WTC11 (cell line): ENCODE data around the gene C3orf33. TPM values are rescaled to one million over a fixed set of nuclear protein-coding genes. Genes with fewer than 3 reads are reported as not detected.

Source experiments
- ATAC-seq: fragments of 200-7000 bp; cut with Tn5 transposase; 2 replicates; pipeline ENCODE4 v1.10.0; 2021; ENCODE audit warnings: mild to moderate bottlenecking, moderate library complexity
- CTCF ChIA-PET: fragments of 300-600 bp; sonication (Branson Sonifier 250); formaldehyde crosslinking; loops from one replicate; lab custom pipeline; 2021; ENCODE audit warnings: antibody characterized with exemption; lab: Charles Lee
- POLR2A ChIA-PET: fragments of 350-600 bp; sonication (Branson Sonifier 250); formaldehyde crosslinking; loops from one replicate; lab custom pipeline; 2021; ENCODE audit warnings: antibody characterized with exemption; lab: Charles Lee
- DNase-seq: peaks from one replicate; pipeline ENCODE4 v3.0.0; 2021; ENCODE audit warnings: low spot score
- H3K27ac Mint-ChIP-seq: 2 replicates; pipeline ENCODE4 v1.8.0; 2021; ENCODE audit warnings: mixed read lengths
- H3K27me3 Mint-ChIP-seq: 2 replicates; pipeline ENCODE4 v1.8.0; 2021; ENCODE audit warnings: low read depth, mild to moderate bottlenecking, moderate library complexity, mixed read lengths
- H3K36me3 Mint-ChIP-seq: 2 replicates; pipeline ENCODE4 v1.8.0; 2021; ENCODE audit warnings: mixed read lengths
- H3K4me1 Mint-ChIP-seq: 2 replicates; pipeline ENCODE4 v1.8.0; 2022; ENCODE audit warnings: mixed read lengths
- H3K4me3 Mint-ChIP-seq: 2 replicates; pipeline ENCODE4 v1.8.0; 2021; ENCODE audit warnings: mild to moderate bottlenecking, moderate library complexity, mixed read lengths
- H3K9me3 Mint-ChIP-seq: 2 replicates; pipeline ENCODE4 v1.8.0; 2021; ENCODE audit warnings: mixed read lengths
- CREB1 ChIP-seq: sonication (generic); formaldehyde crosslinking; IDR thresholded peaks from 2 replicates; pipeline ENCODE4 v1.8.0; 2023; ENCODE audit warnings: mild to moderate bottlenecking, missing genetic modification reagents
- ERG ChIP-seq: fragments of 250-450 bp; sonication (Bioruptor Pico); IDR thresholded peaks from 2 replicates; pipeline ENCODE4 v1.8.0; 2021; ENCODE audit warnings: mild to moderate bottlenecking
- FOXK1 ChIP-seq: sonication (generic); formaldehyde crosslinking; IDR thresholded peaks from 2 replicates; pipeline ENCODE4 v1.8.0; 2022; ENCODE audit warnings: mild to moderate bottlenecking, moderate library complexity, missing genetic modification reagents
- FOXP1 ChIP-seq: sonication (generic); formaldehyde crosslinking; IDR thresholded peaks from 2 replicates; pipeline ENCODE4 v1.8.0; 2022; ENCODE audit warnings: missing genetic modification reagents, mild to moderate bottlenecking, moderate library complexity, borderline replicate concordance
- FOXP4 ChIP-seq: sonication (generic); formaldehyde crosslinking; IDR thresholded peaks from 2 replicates; pipeline ENCODE4 v1.8.0; 2022; ENCODE audit warnings: mild to moderate bottlenecking, missing genetic modification reagents
- GABPB1 ChIP-seq: sonication (generic); formaldehyde crosslinking; IDR thresholded peaks from 2 replicates; pipeline ENCODE4 v1.8.1; 2023; ENCODE audit warnings: mild to moderate bottlenecking, missing genetic modification reagents
- HMGA2 ChIP-seq: fragments of 250-450 bp; sonication (Bioruptor Pico); IDR thresholded peaks from 2 replicates; pipeline ENCODE4 v1.4.0; 2021; ENCODE audit warnings: mild to moderate bottlenecking, moderate library complexity
- MAX ChIP-seq: sonication (generic); formaldehyde crosslinking; IDR thresholded peaks from 2 replicates; pipeline ENCODE4 v1.8.0; 2022; ENCODE audit warnings: mild to moderate bottlenecking, missing genetic modification reagents
- MYBL2 ChIP-seq: sonication (generic); formaldehyde crosslinking; IDR thresholded peaks from 2 replicates; pipeline ENCODE4 v1.8.1; 2023; ENCODE audit warnings: mild to moderate bottlenecking, moderate library complexity, missing genetic modification reagents
- NFYB ChIP-seq: sonication (generic); formaldehyde crosslinking; conservative IDR thresholded peaks from 2 replicates; pipeline ENCODE4 v1.8.0; 2022; ENCODE audit warnings: low read depth, missing genetic modification reagents
- TEAD4 ChIP-seq: sonication (generic); formaldehyde crosslinking; IDR thresholded peaks from 2 replicates; pipeline ENCODE4 v1.8.0; 2022; ENCODE audit warnings: mild to moderate bottlenecking, missing genetic modification reagents
- USF2 ChIP-seq: sonication (generic); formaldehyde crosslinking; IDR thresholded peaks from 2 replicates; pipeline ENCODE4 v1.8.1; 2023; ENCODE audit warnings: mild to moderate bottlenecking, missing genetic modification reagents, moderate library complexity
- ZNF121 ChIP-seq: sonication (generic); formaldehyde crosslinking; IDR thresholded peaks from 2 replicates; pipeline ENCODE4 v1.8.0; 2023; ENCODE audit warnings: missing genetic modification reagents
- ZNF232 ChIP-seq: sonication (generic); formaldehyde crosslinking; IDR thresholded peaks from 2 replicates; pipeline ENCODE4 v1.8.0; 2022; ENCODE audit warnings: mild to moderate bottlenecking, missing genetic modification reagents
- total RNA-seq: library from RNA; stranded (reverse); gene quantifications from 3 replicates; pipeline ENCODE4 v1.2.3, GENCODE V29; 2021
- TF ChIP-seq, protein P1 (sequence below): sonication (generic); formaldehyde crosslinking; IDR thresholded peaks from 2 replicates; pipeline ENCODE4 v1.8.0; 2023; ENCODE audit warnings: mild to moderate bottlenecking, missing genetic modification reagents
- TF ChIP-seq, protein P2 (sequence below): sonication (generic); formaldehyde crosslinking; IDR thresholded peaks from 2 replicates; pipeline ENCODE4 v1.8.0; 2022; ENCODE audit warnings: missing genetic modification reagents

C3orf33 gene
- total RNA-seq, 1 experiment from 2014 or later: 2.8 TPM

DNA sequence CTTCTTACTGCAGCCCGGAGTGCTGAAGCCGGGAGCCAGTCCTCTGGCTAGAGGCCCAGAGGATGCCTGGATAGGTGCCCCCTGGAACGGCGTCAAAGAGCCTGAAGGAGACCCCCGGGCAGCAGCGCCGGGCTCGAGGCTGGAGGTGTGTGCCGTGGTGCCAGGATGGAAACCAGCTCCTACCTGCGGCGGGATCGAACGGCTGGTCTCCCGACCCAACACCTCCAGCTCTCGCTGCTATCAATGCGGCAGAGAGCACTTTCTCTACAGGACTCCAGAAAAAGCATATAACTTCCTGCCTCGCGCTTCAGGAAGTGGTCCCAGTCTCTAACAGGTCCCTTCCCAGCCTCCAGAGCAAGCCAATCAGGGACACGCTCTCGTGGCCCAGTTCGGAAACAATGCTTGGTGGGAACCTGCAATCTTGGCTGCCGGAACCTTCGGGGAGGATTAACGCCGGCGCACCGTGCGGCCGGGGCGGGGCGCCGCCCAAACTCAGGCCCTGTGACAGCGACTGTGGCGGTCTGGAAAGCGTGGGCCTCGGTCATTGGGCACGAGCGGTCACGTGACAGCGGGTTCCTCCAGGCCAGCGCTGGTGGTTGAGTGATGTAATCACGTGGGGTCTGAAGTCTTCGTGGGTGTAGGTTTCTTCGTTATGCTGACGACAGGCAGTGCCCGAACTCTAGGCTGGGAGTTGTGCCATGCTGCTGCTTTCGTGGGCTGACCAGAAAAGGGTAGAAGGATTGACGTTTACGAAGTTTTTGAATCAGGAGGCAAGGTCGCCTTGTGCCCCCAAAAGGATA, 48.3 kb upstream of the C3orf33 start, which contains the start of gene SLC33A1 (continued):
- TF ChIP-seq FOXP4 (CRISPR knock-in tag) (peak; percentile 62), FOXK1 (CRISPR knock-in tag) (peak; percentile 94), FOXP1 (peak; percentile 82; the same call in 1 of the 2 replicates), HMGA2 (CRISPR knock-in tag) (no peak), GABPB1 (CRISPR knock-in tag) (peak; percentile 97), USF2 (peak; percentile 99), ZNF232 (peak; percentile 90; the same call in 1 of the 2 replicates), ERG (CRISPR knock-in tag) (no peak), ZNF121 (CRISPR knock-in tag) (no peak), MYBL2 (CRISPR knock-in tag) (peak; percentile 74; the same call in 1 of the 2 replicates), MAX (CRISPR knock-in tag) (peak; percentile 98), CREB1 (CRISPR knock-in tag) (peak; percentile 25; the same call in 1 of the 2 replicates), TEAD4 (no peak)
- TF ChIP-seq, protein P1, sequence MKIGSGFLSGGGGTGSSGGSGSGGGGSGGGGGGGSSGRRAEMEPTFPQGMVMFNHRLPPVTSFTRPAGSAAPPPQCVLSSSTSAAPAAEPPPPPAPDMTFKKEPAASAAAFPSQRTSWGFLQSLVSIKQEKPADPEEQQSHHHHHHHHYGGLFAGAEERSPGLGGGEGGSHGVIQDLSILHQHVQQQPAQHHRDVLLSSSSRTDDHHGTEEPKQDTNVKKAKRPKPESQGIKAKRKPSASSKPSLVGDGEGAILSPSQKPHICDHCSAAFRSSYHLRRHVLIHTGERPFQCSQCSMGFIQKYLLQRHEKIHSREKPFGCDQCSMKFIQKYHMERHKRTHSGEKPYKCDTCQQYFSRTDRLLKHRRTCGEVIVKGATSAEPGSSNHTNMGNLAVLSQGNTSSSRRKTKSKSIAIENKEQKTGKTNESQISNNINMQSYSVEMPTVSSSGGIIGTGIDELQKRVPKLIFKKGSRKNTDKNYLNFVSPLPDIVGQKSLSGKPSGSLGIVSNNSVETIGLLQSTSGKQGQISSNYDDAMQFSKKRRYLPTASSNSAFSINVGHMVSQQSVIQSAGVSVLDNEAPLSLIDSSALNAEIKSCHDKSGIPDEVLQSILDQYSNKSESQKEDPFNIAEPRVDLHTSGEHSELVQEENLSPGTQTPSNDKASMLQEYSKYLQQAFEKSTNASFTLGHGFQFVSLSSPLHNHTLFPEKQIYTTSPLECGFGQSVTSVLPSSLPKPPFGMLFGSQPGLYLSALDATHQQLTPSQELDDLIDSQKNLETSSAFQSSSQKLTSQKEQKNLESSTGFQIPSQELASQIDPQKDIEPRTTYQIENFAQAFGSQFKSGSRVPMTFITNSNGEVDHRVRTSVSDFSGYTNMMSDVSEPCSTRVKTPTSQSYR (CRISPR knock-in tag): peak; percentile 66; the same call in 1 of the 2 replicates

DNA sequence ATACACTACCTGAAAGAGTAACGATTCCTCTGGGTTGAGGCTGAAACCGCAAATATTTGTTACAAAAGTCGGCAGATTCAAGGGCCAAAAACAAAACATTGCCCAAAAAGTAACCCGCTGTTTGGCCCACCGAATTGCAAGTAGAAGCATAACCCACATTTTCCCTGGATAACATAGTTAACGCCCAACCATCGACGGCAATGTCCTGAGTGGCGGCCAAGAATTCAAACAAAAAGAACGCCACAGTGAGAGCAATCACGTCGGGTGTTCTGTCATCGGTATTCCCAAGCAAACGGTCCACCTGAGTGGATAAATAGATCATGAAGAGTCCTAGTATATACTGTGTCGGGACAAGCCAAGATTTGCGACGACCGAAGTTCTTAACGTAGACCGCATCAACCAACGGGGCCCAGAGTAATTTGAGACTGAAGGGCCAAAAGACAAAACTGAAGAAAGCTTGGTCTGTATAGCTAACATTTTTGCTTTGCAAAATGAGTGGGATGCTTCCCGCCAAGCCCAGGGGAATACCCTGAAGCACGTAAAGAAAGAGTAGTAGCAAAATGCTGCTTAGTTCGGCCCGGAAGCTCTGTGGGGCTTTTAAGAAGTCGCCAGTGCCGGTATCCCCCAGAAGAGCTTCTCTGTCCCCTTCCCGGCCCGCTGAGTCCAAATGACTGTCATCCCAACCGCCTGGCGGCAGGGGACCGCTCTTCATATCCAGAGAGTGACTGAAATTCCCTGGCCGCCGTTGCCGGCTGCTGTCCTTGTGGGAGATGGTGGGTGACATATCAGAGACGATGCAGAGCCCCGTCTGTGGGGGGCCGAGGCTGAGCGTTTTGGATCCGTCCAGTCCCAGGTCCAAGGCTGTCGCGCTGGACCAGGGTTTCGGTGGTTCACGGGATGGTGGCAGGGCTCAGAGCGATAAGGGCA, 47.4 kb upstream of the C3orf33 start:
- peak overlapping the region; percentile 97 for H3K4me3 Mint-ChIP-seq
- ChIA-PET CTCF (interaction anchor here (1.2 to 2.4 kb wide), 3 partner anchors 17 to 47 kb away, joined by 5 to 31 read pairs (median 9); partner anchors contain the start of genes C3orf33 and GMPS), POLR2A (interaction anchor here (0.6 to 1.1 kb wide), 3 partner anchors 16 to 108 kb away, joined by 3 to 5 read pairs (median 4); partner anchors contain the start of gene C3orf33)
- no peaks in the 10 kb centered on the region for H3K36me3 Mint-ChIP-seq
- peak; percentile 34 for DNase-seq
- peaks cover 8% of the 10 kb centered on the region; the same call in 1 of the 2 replicates for H3K27me3 Mint-ChIP-seq
- ATAC-seq: no peak
- H3K27ac Mint-ChIP-seq: peak overlapping the region; percentile 95
- H3K9me3 Mint-ChIP-seq: no peaks in the 10 kb centered on the region
- no peak for TF ChIP-seq NFYB (CRISPR knock-in tag)
- TF ChIP-seq, protein P2, sequence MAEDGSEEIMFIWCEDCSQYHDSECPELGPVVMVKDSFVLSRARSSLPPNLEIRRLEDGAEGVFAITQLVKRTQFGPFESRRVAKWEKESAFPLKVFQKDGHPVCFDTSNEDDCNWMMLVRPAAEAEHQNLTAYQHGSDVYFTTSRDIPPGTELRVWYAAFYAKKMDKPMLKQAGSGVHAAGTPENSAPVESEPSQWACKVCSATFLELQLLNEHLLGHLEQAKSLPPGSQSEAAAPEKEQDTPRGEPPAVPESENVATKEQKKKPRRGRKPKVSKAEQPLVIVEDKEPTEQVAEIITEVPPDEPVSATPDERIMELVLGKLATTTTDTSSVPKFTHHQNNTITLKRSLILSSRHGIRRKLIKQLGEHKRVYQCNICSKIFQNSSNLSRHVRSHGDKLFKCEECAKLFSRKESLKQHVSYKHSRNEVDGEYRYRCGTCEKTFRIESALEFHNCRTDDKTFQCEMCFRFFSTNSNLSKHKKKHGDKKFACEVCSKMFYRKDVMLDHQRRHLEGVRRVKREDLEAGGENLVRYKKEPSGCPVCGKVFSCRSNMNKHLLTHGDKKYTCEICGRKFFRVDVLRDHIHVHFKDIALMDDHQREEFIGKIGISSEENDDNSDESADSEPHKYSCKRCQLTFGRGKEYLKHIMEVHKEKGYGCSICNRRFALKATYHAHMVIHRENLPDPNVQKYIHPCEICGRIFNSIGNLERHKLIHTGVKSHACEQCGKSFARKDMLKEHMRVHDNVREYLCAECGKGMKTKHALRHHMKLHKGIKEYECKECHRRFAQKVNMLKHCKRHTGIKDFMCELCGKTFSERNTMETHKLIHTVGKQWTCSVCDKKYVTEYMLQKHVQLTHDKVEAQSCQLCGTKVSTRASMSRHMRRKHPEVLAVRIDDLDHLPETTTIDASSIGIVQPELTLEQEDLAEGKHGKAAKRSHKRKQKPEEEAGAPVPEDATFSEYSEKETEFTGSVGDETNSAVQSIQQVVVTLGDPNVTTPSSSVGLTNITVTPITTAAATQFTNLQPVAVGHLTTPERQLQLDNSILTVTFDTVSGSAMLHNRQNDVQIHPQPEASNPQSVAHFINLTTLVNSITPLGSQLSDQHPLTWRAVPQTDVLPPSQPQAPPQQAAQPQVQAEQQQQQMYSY (CRISPR knock-in tag): 0 out of 2 replicates have a peak, but pooled peaks have one; percentile 14
- H3K4me1 Mint-ChIP-seq: peaks cover 24% of the 10 kb centered on the region
